Keratinocyte (primary cell): ENCODE results near the gene GRM7. TPM values are rescaled to one million over a fixed set of nuclear protein-coding genes. Genes with fewer than 3 reads are reported as not detected.

Experiments used
- DNase-seq: peaks from one replicate; pipeline ENCODE4 v3.0.0-alpha.2; 2011; ENCODE audit warnings: low read depth, missing footprints, low spot score
- FAIRE-seq: peaks from 2 replicates; lab custom pipeline; 2011; peaks lifted over from hg19 to GRCh38; lab: Jason Lieb, UNC
- H2AFZ ChIP-seq: 2 replicates; pipeline ENCODE4 v1.6.0; 2012; ENCODE audit warnings: low read length, control low read depth, inconsistent platforms; ENCODE audit not compliant: control insufficient read depth
- H3K27ac ChIP-seq: 2 replicates; pipeline ENCODE4 v1.5.1; 2011; ENCODE audit warnings: low read length; ENCODE audit not compliant: control insufficient read depth, insufficient read depth
- H3K27me3 ChIP-seq: 3 replicates; pipeline ENCODE4 v1.6.0; 2011; ENCODE audit warnings: low read length; ENCODE audit not compliant: control insufficient read depth, insufficient read depth; ENCODE audit errors: extremely low read depth
- H3K36me3 ChIP-seq, 2 experiments: 2 replicates in 1 of 2; 3 replicates in 1 of 2; pipeline ENCODE4 v1.5.1; 2011; ENCODE audit warnings: low read length in 2 of 2, mild to moderate bottlenecking in 1 of 2; ENCODE audit not compliant: control insufficient read depth in 2 of 2, insufficient read depth in 2 of 2; ENCODE audit errors: extremely low read depth in 1 of 2
- H3K4me1 ChIP-seq: 3 replicates; pipeline ENCODE4 v1.5.1; 2011; ENCODE audit warnings: low read length; ENCODE audit not compliant: control insufficient read depth, insufficient read depth; ENCODE audit errors: extremely low read depth
- H3K4me2 ChIP-seq: 3 replicates; pipeline ENCODE4 v1.6.0; 2011; ENCODE audit warnings: low read depth, low read length; ENCODE audit not compliant: control insufficient read depth, insufficient read depth; ENCODE audit errors: extremely low read depth
- H3K4me3 ChIP-seq, 3 experiments: fragments of 200-600 bp in 1 of 3; sonication (generic) in 1 of 3; 2 replicates in 2 of 3; 3 replicates in 1 of 3; pipeline ENCODE4 v1.5.1; 2011 to 2016; ENCODE audit warnings: low read length in 3 of 3, mild to moderate bottlenecking in 3 of 3, control low read depth in 2 of 3, inconsistent platforms in 1 of 3, low read depth in 1 of 3, mixed read lengths in 1 of 3, mixed run types in 1 of 3, moderate library complexity in 1 of 3; ENCODE audit not compliant: control insufficient read depth in 2 of 3, insufficient read depth in 2 of 3; ENCODE audit errors: extremely low read depth in 1 of 3
- H3K79me2 ChIP-seq: 2 replicates; pipeline ENCODE4 v1.6.0; 2012; ENCODE audit warnings: low read length; ENCODE audit not compliant: control insufficient read depth, insufficient read depth
- H3K9ac ChIP-seq: 3 replicates; pipeline ENCODE4 v1.6.0; 2011; ENCODE audit warnings: low read length; ENCODE audit not compliant: control insufficient read depth, insufficient read depth; ENCODE audit errors: extremely low read depth
- H3K9me1 ChIP-seq: 3 replicates; pipeline ENCODE4 v1.6.0; 2011; ENCODE audit warnings: low read length; ENCODE audit not compliant: control insufficient read depth, insufficient read depth; ENCODE audit errors: extremely low read depth
- H3K9me3 ChIP-seq: 2 replicates; pipeline ENCODE4 v1.5.1; 2012; ENCODE audit warnings: low read depth, low read length; ENCODE audit not compliant: control insufficient read depth
- H4K20me1 ChIP-seq: 3 replicates; pipeline ENCODE4 v1.6.0; 2011; ENCODE audit warnings: low read length; ENCODE audit not compliant: control insufficient read depth, insufficient read depth; ENCODE audit errors: extremely low read depth
- EZH2 ChIP-seq: IDR thresholded peaks from one replicate; pipeline ENCODE4 v1.6.1; 2012; ENCODE audit warnings: inconsistent platforms, mild to moderate bottlenecking, low read length, moderate library complexity
- dilution Hi-C: fragments of 300-500 bp; cut with MboI; formaldehyde crosslinking; loops from one replicate; pipeline ENCODE4 v1.7.0; 2020; ENCODE audit warnings: low sequenced_read_pairs; ENCODE audit not compliant: extremely low pct_ligation_motif_present
- polyA plus RNA-seq, 5 experiments: library from polyadenylated mRNA; depleted of rRNA in 3 of 5; stranded (reverse) in 3 of 5; stranded (forward) in 1 of 5; unstranded in 1 of 5; fragments of >200 nt; gene quantifications; 1 replicate in 1 of 5; 2 replicates in 3 of 5; 3 replicates in 1 of 5; pipeline versions ENCODE4 v1.2.1 to v1.2.3, GENCODE V29; 2011 to 2012; ENCODE audit warnings: missing spikeins in 2 of 5, low read depth in 1 of 5, low replicate concordance in 1 of 5
- TF ChIP-seq, protein P1 (sequence below), 3 experiments: IDR thresholded peaks in 1 of 3; conservative IDR thresholded peaks in 1 of 3; optimal IDR thresholded peaks in 1 of 3; 2 replicates in 2 of 3; 3 replicates in 1 of 3; pipeline versions ENCODE3 to v1.5.1; 2011; ENCODE audit warnings: low read length in 3 of 3, mild to moderate bottlenecking in 3 of 3, moderate library complexity in 2 of 3, control low read depth in 1 of 3, inconsistent platforms in 1 of 3; ENCODE audit not compliant: insufficient read depth in 2 of 3; ENCODE audit errors: extremely low read depth in 1 of 3

The GRM7 gene
- polyA plus RNA-seq, 1 donor (not counting 4 experiments of a cell fraction or from before 2014, with no cell fraction given): not detected

DNA sequence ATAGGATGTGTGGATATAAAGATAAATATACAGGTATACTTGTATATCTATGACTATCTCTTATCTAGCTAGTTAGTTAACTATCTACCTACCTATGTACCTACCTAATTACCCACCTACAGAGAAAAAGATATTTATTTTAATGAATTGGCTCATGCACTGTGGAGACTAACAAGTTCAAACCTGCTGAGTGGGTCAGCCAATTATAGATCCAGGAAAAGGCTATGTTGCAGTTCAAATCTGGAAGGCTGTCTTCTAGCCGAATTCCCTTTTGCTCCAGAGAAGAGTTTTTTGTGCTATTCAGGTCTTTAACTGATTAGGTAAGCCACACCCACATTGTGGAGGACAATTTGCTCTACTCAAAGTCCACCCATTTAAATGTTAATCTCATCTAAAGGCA, 335.0 kb downstream of the GRM7 start:
- H3K4me1 ChIP-seq: peaks cover 13% of the 10 kb centered on the region
- H3K9me3 ChIP-seq: no peaks in the 10 kb centered on the region
- no peak for TF ChIP-seq EZH2
- H3K27ac ChIP-seq: no peak overlapping the region
- no peaks in the 10 kb centered on the region for H4K20me1 ChIP-seq
- no peaks in the 10 kb centered on the region for H3K9me1 ChIP-seq
- H2AFZ ChIP-seq: no peak overlapping the region
- dilution Hi-C loops: no loop called here
- DNase-seq (no peak), FAIRE-seq (no peak)
- no peaks in the 10 kb centered on the region for H3K79me2 ChIP-seq
- H3K4me2 ChIP-seq: no peak overlapping the region
- H3K36me3 ChIP-seq: no peaks in the 10 kb centered on the region
- H3K27me3 ChIP-seq: no peaks in the 10 kb centered on the region
- H3K4me3 ChIP-seq: no peak overlapping the region
- H3K9ac ChIP-seq: no peak overlapping the region

DNA sequence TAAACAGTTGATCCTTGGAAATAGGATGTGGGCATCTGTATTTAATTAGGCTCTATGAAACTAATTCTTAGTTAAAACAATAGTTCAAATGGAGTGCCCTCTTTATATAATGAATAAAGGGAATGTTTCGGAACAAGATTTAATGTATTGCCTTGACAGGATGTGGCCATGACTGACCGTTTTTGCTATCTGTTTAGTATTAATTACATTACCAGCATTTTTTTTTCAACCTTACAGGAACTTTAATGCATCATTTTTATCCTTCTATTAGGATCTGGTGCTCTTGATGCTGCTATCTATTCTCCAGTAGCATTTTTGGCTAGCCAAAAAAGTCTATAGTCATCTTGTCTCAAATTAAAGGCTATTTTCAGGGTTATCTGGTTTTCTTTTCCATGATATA, 340.9 kb downstream of the GRM7 start:
- Histone ChIP-seq H3K27me3 (no peaks in the 10 kb centered on the region), H3K9ac (no peak overlapping the region), H3K36me3 (no peaks in the 10 kb centered on the region), H2AFZ (no peak overlapping the region), H3K4me1 (no peaks in the 10 kb centered on the region), H3K9me1 (no peaks in the 10 kb centered on the region), H4K20me1 (no peaks in the 10 kb centered on the region), H3K9me3 (no peaks in the 10 kb centered on the region), H3K4me3 (no peak overlapping the region), H3K79me2 (no peaks in the 10 kb centered on the region), H3K4me2 (no peak overlapping the region), H3K27ac (no peak overlapping the region)
- dilution Hi-C loops: no loop called here
- FAIRE-seq (no peak), DNase-seq (no peak)
- TF ChIP-seq EZH2: no peak
- TF ChIP-seq, protein P1, sequence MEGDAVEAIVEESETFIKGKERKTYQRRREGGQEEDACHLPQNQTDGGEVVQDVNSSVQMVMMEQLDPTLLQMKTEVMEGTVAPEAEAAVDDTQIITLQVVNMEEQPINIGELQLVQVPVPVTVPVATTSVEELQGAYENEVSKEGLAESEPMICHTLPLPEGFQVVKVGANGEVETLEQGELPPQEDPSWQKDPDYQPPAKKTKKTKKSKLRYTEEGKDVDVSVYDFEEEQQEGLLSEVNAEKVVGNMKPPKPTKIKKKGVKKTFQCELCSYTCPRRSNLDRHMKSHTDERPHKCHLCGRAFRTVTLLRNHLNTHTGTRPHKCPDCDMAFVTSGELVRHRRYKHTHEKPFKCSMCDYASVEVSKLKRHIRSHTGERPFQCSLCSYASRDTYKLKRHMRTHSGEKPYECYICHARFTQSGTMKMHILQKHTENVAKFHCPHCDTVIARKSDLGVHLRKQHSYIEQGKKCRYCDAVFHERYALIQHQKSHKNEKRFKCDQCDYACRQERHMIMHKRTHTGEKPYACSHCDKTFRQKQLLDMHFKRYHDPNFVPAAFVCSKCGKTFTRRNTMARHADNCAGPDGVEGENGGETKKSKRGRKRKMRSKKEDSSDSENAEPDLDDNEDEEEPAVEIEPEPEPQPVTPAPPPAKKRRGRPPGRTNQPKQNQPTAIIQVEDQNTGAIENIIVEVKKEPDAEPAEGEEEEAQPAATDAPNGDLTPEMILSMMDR (optimal IDR thresholded peaks at IDR 0.05 in 1 of 3, IDR thresholded peaks at IDR 0.05 in 1 of 3, conservative IDR thresholded peaks at IDR 0.05 in 1 of 3; ENCODE audit: extremely low read depth in 1 of 3, insufficient read depth in 2 of 3, low read length in 3 of 3): no peak
